ENCODE measurements around the gene DPP10.

DPP10 gene

DNA sequence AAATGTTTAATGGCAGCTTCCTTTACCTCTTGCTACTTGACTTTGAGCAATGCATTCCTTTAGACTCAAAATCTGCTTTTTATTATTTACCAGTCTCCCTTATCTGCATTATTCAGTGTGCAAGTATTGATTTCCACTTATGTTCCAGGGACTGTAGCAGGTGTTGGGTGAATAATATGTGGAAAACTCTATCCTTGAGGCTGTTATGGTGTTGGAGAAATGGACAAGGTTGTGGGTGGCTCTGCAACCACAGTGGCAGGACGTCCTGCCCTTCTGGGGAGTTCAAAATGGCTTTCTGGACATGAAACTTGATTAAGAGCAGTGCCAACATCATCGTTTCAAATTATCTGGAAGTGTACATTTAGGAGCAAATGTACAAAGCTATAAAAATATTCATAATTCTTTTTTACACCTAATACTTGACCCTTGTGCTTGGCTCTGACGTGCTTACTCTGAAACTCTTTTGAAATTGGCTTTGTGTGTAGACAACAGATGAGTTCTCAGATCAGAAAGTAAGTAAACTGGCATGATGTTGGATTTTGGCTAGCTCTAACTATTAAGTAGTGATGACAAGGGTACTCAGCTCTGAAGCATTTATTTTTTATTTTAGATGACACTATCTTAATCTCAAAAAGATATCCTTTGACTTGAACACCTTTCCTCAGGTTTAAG, 766.2 kb downstream of the DPP10 start:
- no peak for TF ChIP-seq POLR2AphosphoS5 (IDR thresholded peaks at IDR 0.05; ENCODE audit: low read depth, low read length)
- no peak for TF ChIP-seq SIN3A (IDR thresholded peaks at IDR 0.05; ENCODE audit: borderline replicate concordance, insufficient read depth, low read length)
- TF ChIP-seq, protein P1, sequence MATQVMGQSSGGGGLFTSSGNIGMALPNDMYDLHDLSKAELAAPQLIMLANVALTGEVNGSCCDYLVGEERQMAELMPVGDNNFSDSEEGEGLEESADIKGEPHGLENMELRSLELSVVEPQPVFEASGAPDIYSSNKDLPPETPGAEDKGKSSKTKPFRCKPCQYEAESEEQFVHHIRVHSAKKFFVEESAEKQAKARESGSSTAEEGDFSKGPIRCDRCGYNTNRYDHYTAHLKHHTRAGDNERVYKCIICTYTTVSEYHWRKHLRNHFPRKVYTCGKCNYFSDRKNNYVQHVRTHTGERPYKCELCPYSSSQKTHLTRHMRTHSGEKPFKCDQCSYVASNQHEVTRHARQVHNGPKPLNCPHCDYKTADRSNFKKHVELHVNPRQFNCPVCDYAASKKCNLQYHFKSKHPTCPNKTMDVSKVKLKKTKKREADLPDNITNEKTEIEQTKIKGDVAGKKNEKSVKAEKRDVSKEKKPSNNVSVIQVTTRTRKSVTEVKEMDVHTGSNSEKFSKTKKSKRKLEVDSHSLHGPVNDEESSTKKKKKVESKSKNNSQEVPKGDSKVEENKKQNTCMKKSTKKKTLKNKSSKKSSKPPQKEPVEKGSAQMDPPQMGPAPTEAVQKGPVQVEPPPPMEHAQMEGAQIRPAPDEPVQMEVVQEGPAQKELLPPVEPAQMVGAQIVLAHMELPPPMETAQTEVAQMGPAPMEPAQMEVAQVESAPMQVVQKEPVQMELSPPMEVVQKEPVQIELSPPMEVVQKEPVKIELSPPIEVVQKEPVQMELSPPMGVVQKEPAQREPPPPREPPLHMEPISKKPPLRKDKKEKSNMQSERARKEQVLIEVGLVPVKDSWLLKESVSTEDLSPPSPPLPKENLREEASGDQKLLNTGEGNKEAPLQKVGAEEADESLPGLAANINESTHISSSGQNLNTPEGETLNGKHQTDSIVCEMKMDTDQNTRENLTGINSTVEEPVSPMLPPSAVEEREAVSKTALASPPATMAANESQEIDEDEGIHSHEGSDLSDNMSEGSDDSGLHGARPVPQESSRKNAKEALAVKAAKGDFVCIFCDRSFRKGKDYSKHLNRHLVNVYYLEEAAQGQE (IDR thresholded peaks at IDR 0.05; ENCODE audit: insufficient read depth in 1 of 2, low read depth in 2 of 2, low read length in 2 of 2), result no peak
- no peak for TF ChIP-seq FOXP2 (optimal IDR thresholded peaks at IDR 0.05; ENCODE audit: borderline replicate concordance, extremely low read depth, extremely low read length, insufficient read depth)
- TF ChIP-seq TAF1 (IDR thresholded peaks at IDR 0.05; ENCODE audit: borderline replicate concordance, insufficient read depth, low read length), result no peak

DNA sequence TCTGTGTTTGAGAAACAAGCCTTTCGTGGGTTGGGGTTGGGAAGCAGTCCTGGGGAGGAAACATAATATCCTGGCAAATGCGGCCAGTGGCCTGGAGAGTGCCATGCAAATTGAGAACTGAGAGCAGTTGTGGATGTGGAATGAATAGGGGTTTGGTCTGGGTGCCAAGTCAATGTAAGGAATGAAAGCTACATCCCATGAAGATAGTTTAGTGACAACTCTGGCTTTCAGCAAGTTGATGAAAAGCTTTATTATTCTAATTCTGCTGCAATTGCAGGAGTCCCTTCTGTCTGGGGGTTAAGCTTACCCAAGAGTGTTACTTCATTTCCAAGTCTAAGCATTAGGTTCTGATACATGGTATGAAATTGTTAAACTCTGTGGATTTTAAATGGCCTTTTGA, 771.6 kb downstream of the DPP10 start:
- TF ChIP-seq FOXP2 (optimal IDR thresholded peaks at IDR 0.05; ENCODE audit: borderline replicate concordance, extremely low read depth, extremely low read length, insufficient read depth) (no peak), SIN3A (IDR thresholded peaks at IDR 0.05; ENCODE audit: borderline replicate concordance, insufficient read depth, low read length) (no peak), TAF1 (IDR thresholded peaks at IDR 0.05; ENCODE audit: borderline replicate concordance, insufficient read depth, low read length) (no peak)
- TF ChIP-seq, protein P1 (IDR thresholded peaks at IDR 0.05; ENCODE audit: insufficient read depth in 1 of 2, low read depth in 2 of 2, low read length in 2 of 2), result no peak

- TF ChIP-seq POLR2AphosphoS5 (IDR thresholded peaks at IDR 0.05; ENCODE audit: low read depth, low read length) (no peak), TAF1 (IDR thresholded peaks at IDR 0.05; ENCODE audit: borderline replicate concordance, insufficient read depth, low read length) (no peak), SIN3A (IDR thresholded peaks at IDR 0.05; ENCODE audit: borderline replicate concordance, insufficient read depth, low read length) (no peak), FOXP2 (optimal IDR thresholded peaks at IDR 0.05; ENCODE audit: borderline replicate concordance, extremely low read depth, extremely low read length, insufficient read depth) (no peak)
- TF ChIP-seq, protein P1 (IDR thresholded peaks at IDR 0.05; ENCODE audit: insufficient read depth in 1 of 2, low read depth in 2 of 2, low read length in 2 of 2), result no peak
Observed at GRCh38 chr2:115219296-115219695, 776.9 kb downstream of the DPP10 start.

DNA sequence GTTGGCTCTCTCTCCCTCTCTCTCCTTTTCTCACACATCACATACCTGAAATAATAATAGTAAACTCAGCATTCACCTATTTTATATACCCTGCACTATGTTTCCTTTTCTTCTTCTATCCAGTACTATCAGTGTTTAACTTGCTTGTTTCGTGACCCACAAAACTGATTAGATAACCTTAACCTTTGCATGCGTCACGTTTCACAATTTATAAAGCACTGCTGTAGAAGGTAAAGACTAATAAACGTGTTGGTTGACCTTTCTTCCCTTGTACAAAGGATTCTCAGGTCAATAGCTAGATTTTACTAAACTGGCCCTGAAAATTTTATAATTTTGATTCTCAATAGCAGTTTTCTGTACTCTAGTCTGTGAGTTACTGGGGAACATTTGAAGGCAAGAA, 791.7 kb downstream of the DPP10 start:
- TF ChIP-seq, protein P1 (IDR thresholded peaks at IDR 0.05; ENCODE audit: insufficient read depth in 1 of 2, low read depth in 2 of 2, low read length in 2 of 2), result no peak
- no peak for TF ChIP-seq FOXP2 (optimal IDR thresholded peaks at IDR 0.05; ENCODE audit: borderline replicate concordance, extremely low read depth, extremely low read length, insufficient read depth)
- TF ChIP-seq TAF1 (IDR thresholded peaks at IDR 0.05; ENCODE audit: borderline replicate concordance, insufficient read depth, low read length), result no peak
- TF ChIP-seq SIN3A (IDR thresholded peaks at IDR 0.05; ENCODE audit: borderline replicate concordance, insufficient read depth, low read length), result no peak
- TF ChIP-seq POLR2AphosphoS5 (IDR thresholded peaks at IDR 0.05; ENCODE audit: low read depth, low read length), result no peak
